Liver (tissue), 9 donors: ENCODE measurements around the gene SLC30A9. TPM values are rescaled to one million over a fixed set of nuclear protein-coding genes. Genes with fewer than 3 reads are reported as not detected.

ENCODE experiments used
- DNase-seq: peaks from one replicate; pipeline ENCODE4 v3.0.0-alpha.2; 2017; ENCODE audit warnings: low spot score
- H3K27ac ChIP-seq, 2 donors: one replicate each; pipeline ENCODE4 v1.7.0; 2013; ENCODE audit warnings: inconsistent platforms in 2 of 2, low read length in 2 of 2, control low read depth in 1 of 2, low read depth in 1 of 2, mild to moderate bottlenecking in 1 of 2
- H3K27me3 ChIP-seq, 4 donors: one replicate each; pipeline versions ENCODE4 v1.6.1 to v1.7.0; 2013; ENCODE audit warnings: low read length in 3 of 4, inconsistent platforms in 1 of 4, mild to moderate bottlenecking in 1 of 4, moderate library complexity in 1 of 4; ENCODE audit not compliant: control insufficient read depth in 4 of 4, insufficient read depth in 4 of 4
- H3K36me3 ChIP-seq, 4 donors: one replicate each; pipeline versions ENCODE4 v1.6.1 to v1.7.0; 2013; ENCODE audit warnings: low read length in 3 of 4, mild to moderate bottlenecking in 3 of 4, low read depth in 1 of 4, moderate library complexity in 1 of 4; ENCODE audit not compliant: control insufficient read depth in 4 of 4, insufficient read depth in 3 of 4
- H3K4me1 ChIP-seq, 4 donors: one replicate each; pipeline versions ENCODE4 v1.6.1 to v1.7.0; 2013; ENCODE audit warnings: low read length in 3 of 4, mild to moderate bottlenecking in 3 of 4, moderate library complexity in 1 of 4; ENCODE audit not compliant: control insufficient read depth in 4 of 4, insufficient read depth in 4 of 4
- H3K4me3 ChIP-seq, 3 donors: one replicate each; pipeline versions ENCODE4 v1.6.1 to v1.7.0; 2013; ENCODE audit warnings: low read length in 3 of 3, control low read depth in 1 of 3, low read depth in 1 of 3, mild to moderate bottlenecking in 1 of 3
- H3K9ac ChIP-seq, 2 donors: one replicate each; pipeline ENCODE4 v1.7.0; 2013; ENCODE audit warnings: low read length in 2 of 2, mild to moderate bottlenecking in 2 of 2, moderate library complexity in 2 of 2, control low read depth in 1 of 2, low read depth in 1 of 2
- H3K9me3 ChIP-seq, 4 donors: one replicate each; pipeline versions ENCODE4 v1.6.1 to v1.7.0; 2013; ENCODE audit warnings: low read length in 3 of 4; ENCODE audit not compliant: control insufficient read depth in 4 of 4
- ATF3 ChIP-seq: IDR thresholded peaks from 2 replicates; pipeline ENCODE4 v1.6.1; 2016; ENCODE audit warnings: antibody characterized with exemption
- EGR1 ChIP-seq, 2 donors: IDR thresholded peaks; 2 replicates each; pipeline ENCODE4 v1.6.1; 2016 to 2018; ENCODE audit warnings: antibody characterized with exemption in 2 of 2, low read depth in 2 of 2
- FOXA1 ChIP-seq: IDR thresholded peaks from 2 replicates; pipeline ENCODE4 v1.6.1; 2016; ENCODE audit warnings: antibody characterized with exemption
- FOXA2 ChIP-seq: IDR thresholded peaks from 2 replicates; pipeline ENCODE4 v1.6.1; 2016; ENCODE audit warnings: antibody characterized with exemption
- GABPA ChIP-seq, 2 donors: IDR thresholded peaks in 1 of 2; conservative IDR thresholded peaks in 1 of 2; 2 replicates each; pipeline ENCODE4 v1.6.1; 2016; ENCODE audit warnings: antibody characterized with exemption in 2 of 2, mild to moderate bottlenecking in 1 of 2, moderate library complexity in 1 of 2
- HNF4A ChIP-seq, 2 donors: conservative IDR thresholded peaks; 2 replicates each; pipeline ENCODE4 v1.6.1; 2016; ENCODE audit warnings: antibody characterized with exemption in 2 of 2, mild to moderate bottlenecking in 2 of 2
- HNF4G ChIP-seq: IDR thresholded peaks from 2 replicates; pipeline ENCODE4 v1.6.1; 2016; ENCODE audit warnings: antibody characterized with exemption
- JUND ChIP-seq, 2 donors: IDR thresholded peaks; 2 replicates each; pipeline ENCODE4 v1.6.1; 2016; ENCODE audit warnings: antibody characterized with exemption in 2 of 2
- NR2F2 ChIP-seq: IDR thresholded peaks from 2 replicates; pipeline ENCODE4 v1.6.1; 2016; ENCODE audit warnings: antibody characterized with exemption
- RAD21 ChIP-seq, 2 donors: IDR thresholded peaks; 2 replicates each; pipeline ENCODE4 v1.6.1; 2016; ENCODE audit warnings: antibody characterized with exemption in 2 of 2, mild to moderate bottlenecking in 2 of 2
- RXRA ChIP-seq, 2 donors: IDR thresholded peaks; 2 replicates each; pipeline ENCODE4 v1.6.1; 2017 to 2018; ENCODE audit warnings: antibody characterized with exemption in 2 of 2, mild to moderate bottlenecking in 1 of 2
- SP1 ChIP-seq: IDR thresholded peaks from 2 replicates; pipeline ENCODE4 v1.6.1; 2018; ENCODE audit warnings: antibody characterized with exemption, mild to moderate bottlenecking
- TAF1 ChIP-seq: conservative IDR thresholded peaks from 2 replicates; pipeline ENCODE4 v1.6.1; 2016; ENCODE audit warnings: antibody characterized with exemption, mild to moderate bottlenecking
- YY1 ChIP-seq: IDR thresholded peaks from 2 replicates; pipeline ENCODE4 v1.6.1; 2016; ENCODE audit warnings: antibody characterized with exemption, mild to moderate bottlenecking
- ZBTB33 ChIP-seq: IDR thresholded peaks from 2 replicates; pipeline ENCODE4 v1.6.1; 2016; ENCODE audit warnings: antibody characterized with exemption
- polyA plus RNA-seq, 2 donors: library from polyadenylated mRNA; stranded (reverse) in 1 of 2; unstranded in 1 of 2; fragments of 200-250 nt in 1 of 2; fragments of >200 nt in 1 of 2; fragmentation: Nextera tagmentation in 1 of 2; extraction: Ambion mirVana in 1 of 2; gene quantifications; one replicate each; pipeline versions ENCODE4 v1.2.1 to v1.2.3, GENCODE V29; 2013 to 2015
- total RNA-seq, 2 donors: library from RNA; depleted of rRNA; stranded (reverse); fragments of >200 nt; gene quantifications; one replicate each; pipeline ENCODE4 v1.2.3, GENCODE V29; 2014
- TF ChIP-seq, protein P1 (sequence below): IDR thresholded peaks from 2 replicates; pipeline ENCODE4 v1.6.1; 2016; ENCODE audit warnings: antibody characterized with exemption, mild to moderate bottlenecking
- TF ChIP-seq, protein P2 (sequence below): fragments of 150-350 bp; IDR thresholded peaks from 2 replicates; pipeline ENCODE4 v1.5.1; 2017; ENCODE audit warnings: improper control_type of control experiment, low read depth, low read length; ENCODE audit not compliant: missing input control
- TF ChIP-seq, protein P3 (sequence below): IDR thresholded peaks from 2 replicates; pipeline ENCODE4 v1.6.1; 2016; ENCODE audit warnings: antibody characterized with exemption
- donor health status: healthy.
- donor health status: healthy.
- donor health status: healthy.
- donor health status: healthy.
- donor health status: healthy.

The SLC30A9 gene
- total and polyA plus RNA-seq, 4 donors, result 13.5 to 31.0 (median 22.2) TPM

GRCh38 chr4:42078184-42078801 is 88.0 kb downstream of the SLC30A9 start:
- H3K9ac ChIP-seq, result no peak overlapping the region
- DNase-seq, result no peak
- H3K4me3 ChIP-seq, result no peak overlapping the region
- H3K27me3 ChIP-seq, result no peaks in the 10 kb centered on the region
- H3K27ac ChIP-seq, result no peak overlapping the region
- no peaks in the 10 kb centered on the region for H3K9me3 ChIP-seq
- TF ChIP-seq, protein P1, sequence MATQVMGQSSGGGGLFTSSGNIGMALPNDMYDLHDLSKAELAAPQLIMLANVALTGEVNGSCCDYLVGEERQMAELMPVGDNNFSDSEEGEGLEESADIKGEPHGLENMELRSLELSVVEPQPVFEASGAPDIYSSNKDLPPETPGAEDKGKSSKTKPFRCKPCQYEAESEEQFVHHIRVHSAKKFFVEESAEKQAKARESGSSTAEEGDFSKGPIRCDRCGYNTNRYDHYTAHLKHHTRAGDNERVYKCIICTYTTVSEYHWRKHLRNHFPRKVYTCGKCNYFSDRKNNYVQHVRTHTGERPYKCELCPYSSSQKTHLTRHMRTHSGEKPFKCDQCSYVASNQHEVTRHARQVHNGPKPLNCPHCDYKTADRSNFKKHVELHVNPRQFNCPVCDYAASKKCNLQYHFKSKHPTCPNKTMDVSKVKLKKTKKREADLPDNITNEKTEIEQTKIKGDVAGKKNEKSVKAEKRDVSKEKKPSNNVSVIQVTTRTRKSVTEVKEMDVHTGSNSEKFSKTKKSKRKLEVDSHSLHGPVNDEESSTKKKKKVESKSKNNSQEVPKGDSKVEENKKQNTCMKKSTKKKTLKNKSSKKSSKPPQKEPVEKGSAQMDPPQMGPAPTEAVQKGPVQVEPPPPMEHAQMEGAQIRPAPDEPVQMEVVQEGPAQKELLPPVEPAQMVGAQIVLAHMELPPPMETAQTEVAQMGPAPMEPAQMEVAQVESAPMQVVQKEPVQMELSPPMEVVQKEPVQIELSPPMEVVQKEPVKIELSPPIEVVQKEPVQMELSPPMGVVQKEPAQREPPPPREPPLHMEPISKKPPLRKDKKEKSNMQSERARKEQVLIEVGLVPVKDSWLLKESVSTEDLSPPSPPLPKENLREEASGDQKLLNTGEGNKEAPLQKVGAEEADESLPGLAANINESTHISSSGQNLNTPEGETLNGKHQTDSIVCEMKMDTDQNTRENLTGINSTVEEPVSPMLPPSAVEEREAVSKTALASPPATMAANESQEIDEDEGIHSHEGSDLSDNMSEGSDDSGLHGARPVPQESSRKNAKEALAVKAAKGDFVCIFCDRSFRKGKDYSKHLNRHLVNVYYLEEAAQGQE, result no peak
- TF ChIP-seq RAD21 (IDR thresholded peaks at IDR 0.05) (no peak), HNF4A (conservative IDR thresholded peaks at IDR 0.05) (no peak), JUND (IDR thresholded peaks at IDR 0.05) (no peak), SP1 (no peak), TAF1 (no peak), HNF4G (no peak), ATF3 (no peak), YY1 (no peak), EGR1 (IDR thresholded peaks at IDR 0.05; ENCODE audit: low read depth in 2 of 2) (no peak), RXRA (IDR thresholded peaks at IDR 0.05) (no peak), NR2F2 (no peak), ZBTB33 (no peak), FOXA1 (no peak), FOXA2 (no peak), GABPA (IDR thresholded peaks at IDR 0.05 in 1 of 2, conservative IDR thresholded peaks at IDR 0.05 in 1 of 2) (no peak)
- TF ChIP-seq, protein P2, sequence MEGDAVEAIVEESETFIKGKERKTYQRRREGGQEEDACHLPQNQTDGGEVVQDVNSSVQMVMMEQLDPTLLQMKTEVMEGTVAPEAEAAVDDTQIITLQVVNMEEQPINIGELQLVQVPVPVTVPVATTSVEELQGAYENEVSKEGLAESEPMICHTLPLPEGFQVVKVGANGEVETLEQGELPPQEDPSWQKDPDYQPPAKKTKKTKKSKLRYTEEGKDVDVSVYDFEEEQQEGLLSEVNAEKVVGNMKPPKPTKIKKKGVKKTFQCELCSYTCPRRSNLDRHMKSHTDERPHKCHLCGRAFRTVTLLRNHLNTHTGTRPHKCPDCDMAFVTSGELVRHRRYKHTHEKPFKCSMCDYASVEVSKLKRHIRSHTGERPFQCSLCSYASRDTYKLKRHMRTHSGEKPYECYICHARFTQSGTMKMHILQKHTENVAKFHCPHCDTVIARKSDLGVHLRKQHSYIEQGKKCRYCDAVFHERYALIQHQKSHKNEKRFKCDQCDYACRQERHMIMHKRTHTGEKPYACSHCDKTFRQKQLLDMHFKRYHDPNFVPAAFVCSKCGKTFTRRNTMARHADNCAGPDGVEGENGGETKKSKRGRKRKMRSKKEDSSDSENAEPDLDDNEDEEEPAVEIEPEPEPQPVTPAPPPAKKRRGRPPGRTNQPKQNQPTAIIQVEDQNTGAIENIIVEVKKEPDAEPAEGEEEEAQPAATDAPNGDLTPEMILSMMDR, result no peak
- TF ChIP-seq, protein P3, sequence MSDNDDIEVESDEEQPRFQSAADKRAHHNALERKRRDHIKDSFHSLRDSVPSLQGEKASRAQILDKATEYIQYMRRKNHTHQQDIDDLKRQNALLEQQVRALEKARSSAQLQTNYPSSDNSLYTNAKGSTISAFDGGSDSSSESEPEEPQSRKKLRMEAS, result no peak
- no peaks in the 10 kb centered on the region for H3K4me1 ChIP-seq
- H3K36me3 ChIP-seq, result peaks cover 0 to 9% (median under 1%) of the 10 kb centered on the region in 4 donors
